Measurements from ENCODE around the gene BMPR1A. TPM values are rescaled to one million over a fixed set of nuclear protein-coding genes. Genes with fewer than 3 reads are reported as not detected.

Gene BMPR1A
- total RNA-seq, 1 donor from 2014 or later: 0.51 TPM

GRCh38 chr10:86958116-86958900 lies 201.9 kb downstream of the BMPR1A start, which contains the start of gene SNCG:
SNCG (plus strand) TSS chr10:86958599; CDS start chr10:86958698, 99 bp downstream.
- DNase-seq: peak; percentile 66

- peak; percentile 86 for DNase-seq
Observed at GRCh38 chr10:86958901-86959736, 202.7 kb downstream of the BMPR1A start.

GRCh38 chr10:86959737-86960002 lies 203.3 kb downstream of the BMPR1A start:
- no peak for DNase-seq

GRCh38 chr10:86960003-86960862 lies 203.8 kb downstream of the BMPR1A start:
- peak; percentile 94 for DNase-seq

GRCh38 chr10:86960863-86961434 lies 204.5 kb downstream of the BMPR1A start:
- no peak for DNase-seq

- DNase-seq: no peak
Observed at GRCh38 chr10:86961481-86962091, 205.2 kb downstream of the BMPR1A start.

GRCh38 chr10:86962136-86962980 lies 205.9 kb downstream of the BMPR1A start:
- DNase-seq: no peak

GRCh38 chr10:86962981-86963310 lies 206.5 kb downstream of the BMPR1A start:
- no peak for DNase-seq

GRCh38 chr10:86963341-86963919 lies 207.0 kb downstream of the BMPR1A start:
- DNase-seq: no peak

GRCh38 chr10:86964061-86964846 lies 207.8 kb downstream of the BMPR1A start:
- no peak for DNase-seq

GRCh38 chr10:86964847-86965190 lies 208.4 kb downstream of the BMPR1A start:
- no peak for DNase-seq

GRCh38 chr10:86965986-86966654 lies 209.7 kb downstream of the BMPR1A start:
- DNase-seq: no peak

- DNase-seq: peak; percentile 29
Observed at GRCh38 chr10:86967481-86967941, 211.1 kb downstream of the BMPR1A start.

- peak; percentile 25 for DNase-seq
Observed at GRCh38 chr10:86968271-86968993, 212.0 kb downstream of the BMPR1A start, which contains the start of gene ADIRF. ADIRF (plus strand) TSS chr10:86968482; CDS start chr10:86968545, 63 bp downstream.

GRCh38 chr10:86968994-86969355 lies 212.6 kb downstream of the BMPR1A start:
- no peak for DNase-seq

- DNase-seq: peak; percentile 62
Observed at GRCh38 chr10:86969421-86970041, 213.1 kb downstream of the BMPR1A start.

GRCh38 chr10:86970162-86970981 lies 214.0 kb downstream of the BMPR1A start:
- DNase-seq: peak; percentile 49

- no peak for DNase-seq
Observed at GRCh38 chr10:86970982-86971231, 214.5 kb downstream of the BMPR1A start.

All from dermis blood vessel endothelial cell (primary cell).